HepG2 (cell line): ENCODE measurements around the gene TPH1. TPM values are rescaled to one million over a fixed set of nuclear protein-coding genes. Genes with fewer than 3 reads are reported as not detected.
A peak's percentile ranks its signal among the peaks of the same experiment; 100 is the strongest.

ENCODE experiments used
- HES4 ChIP-seq: sonication (generic); formaldehyde crosslinking; IDR thresholded peaks from 2 replicates; pipeline ENCODE4 v1.9.0; 2021; ENCODE audit warnings: mild to moderate bottlenecking, missing genetic modification reagents, borderline replicate concordance
- JUN ChIP-seq: sonication (generic); formaldehyde crosslinking; IDR thresholded peaks from 2 replicates; pipeline ENCODE4 v1.4.0; 2020; ENCODE audit warnings: mild to moderate bottlenecking, missing genetic modification reagents
- RBFOX2 ChIP-seq: fragments of 200-400 bp; formaldehyde crosslinking; IDR thresholded peaks from 2 replicates; pipeline ENCODE4 v1.6.1; 2017; ENCODE audit warnings: low read depth, mild to moderate bottlenecking, low read length
- RXRA ChIP-seq: sonication (generic); formaldehyde crosslinking; IDR thresholded peaks from 2 replicates; pipeline ENCODE4 v1.5.1; 2020; ENCODE audit warnings: missing genetic modification reagents
- TCF7 ChIP-seq: sonication (generic); IDR thresholded peaks from 2 replicates; pipeline ENCODE4 v1.6.1; 2016; ENCODE audit warnings: antibody characterized with exemption, low read depth
- YY1 ChIP-seq: IDR thresholded peaks from 2 replicates; pipeline ENCODE4 v1.6.1; 2011; ENCODE audit warnings: low read length, low read depth, moderate library complexity, mild to moderate bottlenecking; ENCODE audit not compliant: insufficient read depth, insufficient replicate concordance
- ZBTB38 ChIP-seq: sonication (generic); formaldehyde crosslinking; IDR thresholded peaks from 2 replicates; pipeline ENCODE4 v1.5.1; 2020; ENCODE audit warnings: mild to moderate bottlenecking, missing genetic modification reagents
- ZFY ChIP-seq: sonication (generic); formaldehyde crosslinking; IDR thresholded peaks from 2 replicates; pipeline ENCODE4 v1.4.0; 2020; ENCODE audit warnings: missing genetic modification reagents
- ZKSCAN1 ChIP-seq: fragments of 150-350 bp; IDR thresholded peaks from 2 replicates; pipeline ENCODE4 v1.6.1; 2014; ENCODE audit warnings: low read length
- ZNF264 ChIP-seq: sonication (generic); formaldehyde crosslinking; IDR thresholded peaks from 2 replicates; pipeline ENCODE4 v1.4.0; 2020; ENCODE audit warnings: missing genetic modification reagents
- ZNF44 ChIP-seq: sonication (generic); formaldehyde crosslinking; IDR thresholded peaks from 2 replicates; pipeline ENCODE4 v1.5.1; 2020; ENCODE audit warnings: mild to moderate bottlenecking, missing genetic modification reagents
- ZNF460 ChIP-seq: sonication (generic); formaldehyde crosslinking; IDR thresholded peaks from 2 replicates; pipeline ENCODE4 v1.5.1; 2020; ENCODE audit warnings: missing genetic modification reagents, mild to moderate bottlenecking, borderline replicate concordance
- ZNF672 ChIP-seq: sonication (generic); formaldehyde crosslinking; IDR thresholded peaks from 2 replicates; pipeline ENCODE4 v1.8.1; 2022; ENCODE audit warnings: missing genetic modification reagents
- ZNF768 ChIP-seq: sonication (generic); formaldehyde crosslinking; IDR thresholded peaks from 2 replicates; pipeline ENCODE4 v1.4.0; 2020; ENCODE audit warnings: missing genetic modification reagents
- ZSCAN21 ChIP-seq: sonication (generic); formaldehyde crosslinking; IDR thresholded peaks from 2 replicates; pipeline ENCODE4 v1.8.0; 2022; ENCODE audit warnings: mild to moderate bottlenecking, missing genetic modification reagents, moderate library complexity, borderline replicate concordance
- ZZZ3 ChIP-seq: sonication (generic); formaldehyde crosslinking; IDR thresholded peaks from 2 replicates; pipeline ENCODE4 v1.4.0; 2020; ENCODE audit warnings: missing genetic modification reagents, mild to moderate bottlenecking, borderline replicate concordance
- polyA plus RNA-seq, 8 experiments: library from polyadenylated mRNA; depleted of rRNA in 3 of 8; stranded (reverse) in 7 of 8; unstranded in 1 of 8; fragments of >200 nt; fragmentation: Illumina TruSeq in 4 of 8; extraction: Trizol in 4 of 8; gene quantifications; 2 replicates each; pipeline versions ENCODE4 v1.2.1 to v1.2.3, GENCODE V29; 2011 to 2016; ENCODE audit warnings: low read depth in 4 of 8, missing spikeins in 1 of 8, mixed read lengths in 1 of 8; ENCODE audit not compliant: insufficient read depth in 1 of 8
- total RNA-seq, 5 experiments: library from RNA; depleted of rRNA; stranded (reverse); fragments of >200 nt; fragmentation: Illumina TruSeq; extraction: Trizol; gene quantifications; 2 replicates each; pipeline ENCODE4 v1.2.3, GENCODE V29; 2016; ENCODE audit warnings: low read depth in 1 of 5
- TF ChIP-seq, protein P1 (sequence below): sonication (generic); formaldehyde crosslinking; IDR thresholded peaks from 2 replicates; pipeline ENCODE4 v1.4.0; 2020; ENCODE audit warnings: missing genetic modification reagents, borderline replicate concordance
- TF ChIP-seq, protein P2 (sequence below): IDR thresholded peaks from 2 replicates; pipeline ENCODE4 v1.6.1; 2012; ENCODE audit warnings: inconsistent platforms
- TF ChIP-seq, protein P3 (sequence below): sonication (generic); formaldehyde crosslinking; IDR thresholded peaks from 2 replicates; pipeline ENCODE4 v1.5.0; 2020; ENCODE audit warnings: missing genetic modification reagents
- TF ChIP-seq, protein P4 (sequence below): sonication (generic); formaldehyde crosslinking; conservative IDR thresholded peaks from 2 replicates; pipeline ENCODE4 v1.4.0; 2020; ENCODE audit warnings: mild to moderate bottlenecking, missing genetic modification reagents, moderate library complexity
- TF ChIP-seq, protein P5 (sequence below): sonication (generic); formaldehyde crosslinking; IDR thresholded peaks from 2 replicates; pipeline ENCODE4 v1.5.1; 2020; ENCODE audit warnings: missing genetic modification reagents, mild to moderate bottlenecking, borderline replicate concordance
- TF ChIP-seq, protein P6 (sequence below): sonication (generic); formaldehyde crosslinking; IDR thresholded peaks from 2 replicates; pipeline ENCODE4 v1.5.1; 2020; ENCODE audit warnings: missing genetic modification reagents, mild to moderate bottlenecking, borderline replicate concordance

The TPH1 gene
- total and polyA plus RNA-seq, 2 of the 13 experiments (the other 11 are each of a cell fraction or from before 2014, with no cell fraction given), result 0.26 to 0.53 TPM

DNA sequence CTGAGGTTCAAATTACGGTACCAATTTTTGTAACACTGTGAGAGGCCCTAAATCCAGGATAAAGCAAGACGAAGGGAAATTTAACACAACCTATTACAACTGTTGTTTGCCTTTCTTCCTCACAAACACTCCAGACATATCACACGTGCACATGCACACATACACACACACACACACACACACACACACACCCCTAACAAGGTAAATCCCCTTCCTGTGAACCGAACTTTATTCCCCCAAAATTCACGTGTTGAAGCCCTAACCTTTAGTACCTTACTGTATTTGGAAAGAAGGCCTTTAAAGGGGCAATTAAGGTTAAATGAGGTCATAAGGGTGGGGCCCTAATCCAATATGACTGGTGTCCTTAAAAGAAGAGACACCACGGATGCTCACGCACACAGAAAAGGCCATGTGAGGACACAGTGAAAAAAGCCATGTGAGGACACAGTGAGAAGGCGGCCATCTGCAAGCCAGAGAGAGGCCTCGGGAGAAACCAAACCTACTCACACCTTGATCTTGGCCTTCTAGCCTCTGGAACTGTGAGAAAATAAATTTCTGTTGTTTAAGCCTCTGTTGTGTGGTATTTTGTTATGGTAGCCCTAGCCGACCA, 35.0 kb downstream of the TPH1 start (continued):
- TF ChIP-seq, protein P1, sequence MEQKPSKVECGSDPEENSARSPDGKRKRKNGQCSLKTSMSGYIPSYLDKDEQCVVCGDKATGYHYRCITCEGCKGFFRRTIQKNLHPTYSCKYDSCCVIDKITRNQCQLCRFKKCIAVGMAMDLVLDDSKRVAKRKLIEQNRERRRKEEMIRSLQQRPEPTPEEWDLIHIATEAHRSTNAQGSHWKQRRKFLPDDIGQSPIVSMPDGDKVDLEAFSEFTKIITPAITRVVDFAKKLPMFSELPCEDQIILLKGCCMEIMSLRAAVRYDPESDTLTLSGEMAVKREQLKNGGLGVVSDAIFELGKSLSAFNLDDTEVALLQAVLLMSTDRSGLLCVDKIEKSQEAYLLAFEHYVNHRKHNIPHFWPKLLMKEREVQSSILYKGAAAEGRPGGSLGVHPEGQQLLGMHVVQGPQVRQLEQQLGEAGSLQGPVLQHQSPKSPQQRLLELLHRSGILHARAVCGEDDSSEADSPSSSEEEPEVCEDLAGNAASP (CRISPR knock-in tag), result peak; percentile 98
- no peak for TF ChIP-seq ZKSCAN1
- TF ChIP-seq, protein P2, sequence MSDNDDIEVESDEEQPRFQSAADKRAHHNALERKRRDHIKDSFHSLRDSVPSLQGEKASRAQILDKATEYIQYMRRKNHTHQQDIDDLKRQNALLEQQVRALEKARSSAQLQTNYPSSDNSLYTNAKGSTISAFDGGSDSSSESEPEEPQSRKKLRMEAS, result peak; percentile 40; the same call in 1 of the 2 replicates
- TF ChIP-seq, protein P3, sequence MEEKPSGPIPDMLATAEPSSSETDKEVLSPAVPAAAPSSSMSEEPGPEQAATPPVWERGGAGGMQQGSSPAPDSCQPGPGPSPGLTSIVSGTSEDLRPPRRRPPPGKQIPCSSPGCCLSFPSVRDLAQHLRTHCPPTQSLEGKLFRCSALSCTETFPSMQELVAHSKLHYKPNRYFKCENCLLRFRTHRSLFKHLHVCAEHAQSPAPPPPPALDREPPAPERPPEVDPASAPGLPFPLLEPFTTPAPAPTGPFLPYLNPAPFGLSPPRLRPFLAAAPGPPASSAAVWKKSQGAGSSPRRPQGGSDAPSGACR, result no peak
- TF ChIP-seq, protein P4, sequence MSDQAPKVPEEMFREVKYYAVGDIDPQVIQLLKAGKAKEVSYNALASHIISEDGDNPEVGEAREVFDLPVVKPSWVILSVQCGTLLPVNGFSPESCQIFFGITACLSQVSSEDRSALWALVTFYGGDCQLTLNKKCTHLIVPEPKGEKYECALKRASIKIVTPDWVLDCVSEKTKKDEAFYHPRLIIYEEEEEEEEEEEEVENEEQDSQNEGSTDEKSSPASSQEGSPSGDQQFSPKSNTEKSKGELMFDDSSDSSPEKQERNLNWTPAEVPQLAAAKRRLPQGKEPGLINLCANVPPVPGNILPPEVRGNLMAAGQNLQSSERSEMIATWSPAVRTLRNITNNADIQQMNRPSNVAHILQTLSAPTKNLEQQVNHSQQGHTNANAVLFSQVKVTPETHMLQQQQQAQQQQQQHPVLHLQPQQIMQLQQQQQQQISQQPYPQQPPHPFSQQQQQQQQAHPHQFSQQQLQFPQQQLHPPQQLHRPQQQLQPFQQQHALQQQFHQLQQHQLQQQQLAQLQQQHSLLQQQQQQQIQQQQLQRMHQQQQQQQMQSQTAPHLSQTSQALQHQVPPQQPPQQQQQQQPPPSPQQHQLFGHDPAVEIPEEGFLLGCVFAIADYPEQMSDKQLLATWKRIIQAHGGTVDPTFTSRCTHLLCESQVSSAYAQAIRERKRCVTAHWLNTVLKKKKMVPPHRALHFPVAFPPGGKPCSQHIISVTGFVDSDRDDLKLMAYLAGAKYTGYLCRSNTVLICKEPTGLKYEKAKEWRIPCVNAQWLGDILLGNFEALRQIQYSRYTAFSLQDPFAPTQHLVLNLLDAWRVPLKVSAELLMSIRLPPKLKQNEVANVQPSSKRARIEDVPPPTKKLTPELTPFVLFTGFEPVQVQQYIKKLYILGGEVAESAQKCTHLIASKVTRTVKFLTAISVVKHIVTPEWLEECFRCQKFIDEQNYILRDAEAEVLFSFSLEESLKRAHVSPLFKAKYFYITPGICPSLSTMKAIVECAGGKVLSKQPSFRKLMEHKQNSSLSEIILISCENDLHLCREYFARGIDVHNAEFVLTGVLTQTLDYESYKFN (CRISPR knock-in tag), result peak; percentile 31; the same call in 1 of the 2 replicates
- TF ChIP-seq RBFOX2, result peak; percentile 52
- TF ChIP-seq, protein P5, sequence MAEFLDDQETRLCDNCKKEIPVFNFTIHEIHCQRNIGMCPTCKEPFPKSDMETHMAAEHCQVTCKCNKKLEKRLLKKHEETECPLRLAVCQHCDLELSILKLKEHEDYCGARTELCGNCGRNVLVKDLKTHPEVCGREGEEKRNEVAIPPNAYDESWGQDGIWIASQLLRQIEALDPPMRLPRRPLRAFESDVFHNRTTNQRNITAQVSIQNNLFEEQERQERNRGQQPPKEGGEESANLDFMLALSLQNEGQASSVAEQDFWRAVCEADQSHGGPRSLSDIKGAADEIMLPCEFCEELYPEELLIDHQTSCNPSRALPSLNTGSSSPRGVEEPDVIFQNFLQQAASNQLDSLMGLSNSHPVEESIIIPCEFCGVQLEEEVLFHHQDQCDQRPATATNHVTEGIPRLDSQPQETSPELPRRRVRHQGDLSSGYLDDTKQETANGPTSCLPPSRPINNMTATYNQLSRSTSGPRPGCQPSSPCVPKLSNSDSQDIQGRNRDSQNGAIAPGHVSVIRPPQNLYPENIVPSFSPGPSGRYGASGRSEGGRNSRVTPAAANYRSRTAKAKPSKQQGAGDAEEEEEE (CRISPR knock-in tag), result no peak
- peak; percentile 32; the same call in 1 of the 2 replicates for TF ChIP-seq ZFY
- TF ChIP-seq ZNF44, result no peak
- 0 out of 2 replicates have a peak, but pooled peaks have one; percentile 25 for TF ChIP-seq ZBTB38 (CRISPR knock-in tag)
- TF ChIP-seq ZZZ3 (CRISPR knock-in tag), result no peak
- peak; percentile 82; the same call in 1 of the 2 replicates for TF ChIP-seq RXRA (CRISPR knock-in tag)
- TF ChIP-seq ZNF768 (CRISPR knock-in tag), result no peak
- TF ChIP-seq HES4 (CRISPR knock-in tag), result no peak
- peak; percentile 100 for TF ChIP-seq ZNF264 (CRISPR knock-in tag)
- no peak for TF ChIP-seq ZNF672 (CRISPR knock-in tag)
- TF ChIP-seq TCF7, result no peak
- TF ChIP-seq ZNF460, result no peak
- TF ChIP-seq, protein P6, sequence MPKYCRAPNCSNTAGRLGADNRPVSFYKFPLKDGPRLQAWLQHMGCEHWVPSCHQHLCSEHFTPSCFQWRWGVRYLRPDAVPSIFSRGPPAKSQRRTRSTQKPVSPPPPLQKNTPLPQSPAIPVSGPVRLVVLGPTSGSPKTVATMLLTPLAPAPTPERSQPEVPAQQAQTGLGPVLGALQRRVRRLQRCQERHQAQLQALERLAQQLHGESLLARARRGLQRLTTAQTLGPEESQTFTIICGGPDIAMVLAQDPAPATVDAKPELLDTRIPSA, result no peak
- no peak for TF ChIP-seq ZSCAN21 (CRISPR knock-in tag)
- peak; percentile 32 for TF ChIP-seq YY1
- no peak for TF ChIP-seq JUN (CRISPR knock-in tag)
